BLaER1 treated with 17β-estradiol and CSF1 and Interleukin-3, amounts not matched to agents 10 nM and 100 nM (cell line): ENCODE measurements around the gene LTBP1.
"Not testable (repeated sequence)": the region's sequence is repeated elsewhere in the genome, so short reads cannot be mapped to it uniquely, and the experiment has no call there.

Experiments used
- H3K27ac ChIP-seq, 11 experiments: shearing (Covaris generic); formaldehyde crosslinking; 2 replicates each; pipeline ENCODE4 v1.8.1; 2022
- H3K27me3 ChIP-seq, 11 experiments: shearing (Covaris generic); formaldehyde crosslinking; 2 replicates each; pipeline ENCODE4 v1.8.1; 2022
- H3K36me3 ChIP-seq, 11 experiments: shearing (Covaris generic); formaldehyde crosslinking; 2 replicates each; pipeline ENCODE4 v1.8.1; 2022
- H3K4me1 ChIP-seq, 10 experiments: shearing (Covaris generic); formaldehyde crosslinking; 2 replicates each; pipeline ENCODE4 v1.8.1; 2022
- H3K4me2 ChIP-seq, 11 experiments: shearing (Covaris generic); formaldehyde crosslinking; 2 replicates each; pipeline ENCODE4 v1.8.1; 2022
- H3K4me3 ChIP-seq, 10 experiments: shearing (Covaris generic); formaldehyde crosslinking; 2 replicates each; pipeline ENCODE4 v1.8.1; 2022
- H3K9ac ChIP-seq, 11 experiments: shearing (Covaris generic); formaldehyde crosslinking; 2 replicates each; pipeline ENCODE4 v1.8.1; 2022
- H3K9me3 ChIP-seq, 11 experiments: shearing (Covaris generic); formaldehyde crosslinking; replicated peaks in 1 of 11; 2 replicates each; pipeline ENCODE4 v1.8.1; 2022
- H4K20me1 ChIP-seq, 11 experiments: shearing (Covaris generic); formaldehyde crosslinking; 2 replicates each; pipeline ENCODE4 v1.8.1; 2022
- Cebpa-rat ChIP-seq, 11 experiments: shearing (Covaris generic); IDR thresholded peaks; 2 replicates each; pipeline ENCODE4 v1.8.1; 2022

Gene LTBP1

GRCh38 chr2:32960647-32961403 is 14.1 kb downstream of the LTBP1 start:
- Histone ChIP-seq H3K9ac (no peak overlapping the region), H3K27me3 (peaks cover 0 to 74% (median 0%) of the 10 kb centered on the region in 11 experiments; a peak in 6 of 22 replicates)

GRCh38 chr2:32962690-32963089 is 15.9 kb downstream of the LTBP1 start:
- no peak overlapping the region for H3K27ac ChIP-seq
- H3K9me3 ChIP-seq, result no peaks in the 10 kb centered on the region
- no peak overlapping the region for H3K4me3 ChIP-seq
- no peak for TF ChIP-seq Cebpa-rat (IDR thresholded peaks at IDR 0.05)
- no peaks in the 10 kb centered on the region for H3K36me3 ChIP-seq
- no peaks in the 10 kb centered on the region for H4K20me1 ChIP-seq
- H3K27me3 ChIP-seq, result peaks cover 0 to 56% (median 0%) of the 10 kb centered on the region in 11 experiments; a peak in 5 of 22 replicates
- no peak overlapping the region for H3K9ac ChIP-seq
- peak overlapping the region in 7 of 11 experiments; percentile 15 to 50 (median 40); a peak in 10 of 22 replicates for H3K4me2 ChIP-seq
- H3K4me1 ChIP-seq, result peaks cover 0 to 8% (median 5%) of the 10 kb centered on the region in 10 experiments; a peak in 11 of 20 replicates

More at GRCh38 chr2:32960647-32961403, 14.1 kb downstream of the LTBP1 start:
- H3K9me3 ChIP-seq, result no peaks in the 10 kb centered on the region
- peaks cover 0 to 8% (median 5%) of the 10 kb centered on the region in 10 experiments; a peak in 11 of 20 replicates for H3K4me1 ChIP-seq
- no peak for TF ChIP-seq Cebpa-rat (IDR thresholded peaks at IDR 0.05)
- no peak overlapping the region for H3K4me3 ChIP-seq
- H3K4me2 ChIP-seq, result no peak overlapping the region
- no peaks in the 10 kb centered on the region for H4K20me1 ChIP-seq
- no peak overlapping the region for H3K27ac ChIP-seq
- H3K36me3 ChIP-seq, result no peaks in the 10 kb centered on the region

- H4K20me1 ChIP-seq, result no peaks in the 10 kb centered on the region
Observed at GRCh38 chr2:32963941-32964340, 17.2 kb downstream of the LTBP1 start.

GRCh38 chr2:32965523-32966171 is 18.9 kb downstream of the LTBP1 start:
- no peaks in the 10 kb centered on the region for H3K36me3 ChIP-seq
- no peak for TF ChIP-seq Cebpa-rat (IDR thresholded peaks at IDR 0.05)
- no peak overlapping the region for H3K9ac ChIP-seq
- H3K27me3 ChIP-seq, result peaks cover 0 to 30% (median 0%) of the 10 kb centered on the region in 11 experiments; a peak in 3 of 22 replicates
- peak overlapping the region in 2 of 11 experiments; percentile 0 to 37; a peak in 1 of 22 replicates for H3K4me2 ChIP-seq
- H3K4me1 ChIP-seq, result peaks cover 0 to 8% (median 5%) of the 10 kb centered on the region in 10 experiments; a peak in 11 of 20 replicates
- H4K20me1 ChIP-seq, result no peaks in the 10 kb centered on the region
- no peak overlapping the region for H3K27ac ChIP-seq
- H3K9me3 ChIP-seq, result peaks cover 0 to 8% (median 5%) of the 10 kb centered on the region in 11 experiments; a peak in 6 of 22 replicates
- no peak overlapping the region for H3K4me3 ChIP-seq

More at GRCh38 chr2:32963941-32964340, 17.2 kb downstream of the LTBP1 start:
- H3K27me3 ChIP-seq, result peaks cover 0 to 43% (median 0%) of the 10 kb centered on the region in 11 experiments; a peak in 4 of 22 replicates
- no peak overlapping the region for H3K27ac ChIP-seq
- no peaks in the 10 kb centered on the region for H3K9me3 ChIP-seq
- peaks cover 0 to 8% (median 5%) of the 10 kb centered on the region in 10 experiments; a peak in 11 of 20 replicates for H3K4me1 ChIP-seq
- H3K4me3 ChIP-seq, result no peak overlapping the region
- H3K4me2 ChIP-seq, result no peak overlapping the region
- TF ChIP-seq Cebpa-rat (IDR thresholded peaks at IDR 0.05), result no peak
- no peak overlapping the region for H3K9ac ChIP-seq
- H3K36me3 ChIP-seq, result no peaks in the 10 kb centered on the region

- Histone ChIP-seq H3K9me3 (peaks cover 13 to 37% (median 25%) of the 10 kb centered on the region in 11 experiments), H3K4me1 (peaks cover 0 to 7% (median 0%) of the 10 kb centered on the region in 10 experiments; a peak in 4 of 20 replicates), H3K9ac (no peak overlapping the region), H3K27ac (no peak overlapping the region), H4K20me1 (no peaks in the 10 kb centered on the region), H3K27me3 (no peaks in the 10 kb centered on the region), H3K36me3 (no peaks in the 10 kb centered on the region), H3K4me2 (no peak overlapping the region), H3K4me3 (no peak overlapping the region)
- no peak for TF ChIP-seq Cebpa-rat (IDR thresholded peaks at IDR 0.05)
Observed at GRCh38 chr2:32969444-32970162, 22.9 kb downstream of the LTBP1 start.

GRCh38 chr2:32973772-32974171 is 27.0 kb downstream of the LTBP1 start:
- not testable (repeated sequence) for H3K27ac ChIP-seq, H3K4me2 ChIP-seq, H3K36me3 ChIP-seq, H3K4me1 ChIP-seq, H3K4me3 ChIP-seq, H3K27me3 ChIP-seq, H3K9ac ChIP-seq, H4K20me1 ChIP-seq
- peaks cover 42 to 64% (median 52%) of the 10 kb centered on the region in 11 experiments for H3K9me3 ChIP-seq

GRCh38 chr2:32976409-32977063 is 29.8 kb downstream of the LTBP1 start:
- Histone ChIP-seq H3K36me3 (no peaks in the 10 kb centered on the region), H4K20me1 (no peaks in the 10 kb centered on the region), H3K4me3 (no peak overlapping the region), H3K4me1 (peaks cover 0 to 7% (median 0%) of the 10 kb centered on the region in 10 experiments; a peak in 2 of 20 replicates), H3K27ac (no peak overlapping the region), H3K4me2 (no peak overlapping the region), H3K9ac (no peak overlapping the region), H3K27me3 (no peaks in the 10 kb centered on the region), H3K9me3 (peaks cover 52 to 66% (median 55%) of the 10 kb centered on the region in 11 experiments)
- no peak for TF ChIP-seq Cebpa-rat (IDR thresholded peaks at IDR 0.05)

GRCh38 chr2:32977228-32977758 is 30.5 kb downstream of the LTBP1 start:
- peaks cover 0 to 4% (median 0%) of the 10 kb centered on the region in 10 experiments; a peak in 2 of 20 replicates for H3K4me1 ChIP-seq
- no peaks in the 10 kb centered on the region for H3K36me3 ChIP-seq
- H3K27me3 ChIP-seq, result no peaks in the 10 kb centered on the region
- no peak overlapping the region for H3K9ac ChIP-seq
- peaks cover 59 to 73% (median 61%) of the 10 kb centered on the region in 11 experiments for H3K9me3 ChIP-seq
- H3K4me2 ChIP-seq, result no peak overlapping the region
- H3K27ac ChIP-seq, result no peak overlapping the region
- no peak for TF ChIP-seq Cebpa-rat (IDR thresholded peaks at IDR 0.05)
- no peaks in the 10 kb centered on the region for H4K20me1 ChIP-seq
- H3K4me3 ChIP-seq, result no peak overlapping the region
